ENCODE results near the gene GMDS.

DNA sequence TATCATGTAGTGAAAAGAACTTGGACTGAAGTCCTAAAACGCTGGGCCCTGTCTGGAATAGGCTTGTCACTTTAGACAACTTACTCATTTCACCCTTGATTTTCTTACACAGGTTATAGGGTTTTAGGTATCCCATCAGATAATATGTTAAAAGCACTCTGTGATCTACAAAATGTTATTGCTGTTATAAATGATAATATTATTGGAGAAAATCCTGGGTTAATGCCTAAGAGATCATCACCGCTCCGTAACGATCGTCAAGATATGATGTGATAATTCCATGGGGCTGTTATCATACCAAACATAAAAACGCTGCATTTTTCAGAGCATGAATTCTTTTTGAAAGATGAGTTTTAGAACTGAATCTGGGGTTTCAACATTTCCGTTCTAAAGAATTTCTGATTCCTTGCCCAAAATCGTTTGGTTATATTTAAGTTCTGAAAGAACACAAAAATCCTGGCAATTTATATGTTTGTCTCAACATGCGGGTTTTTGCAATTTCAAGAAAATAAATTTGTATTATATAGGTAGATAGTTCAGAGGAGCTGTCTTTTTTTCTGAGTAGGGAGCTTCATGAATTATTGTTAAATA is 480.9 kb downstream of the GMDS start:
- TF ChIP-seq, protein P1, sequence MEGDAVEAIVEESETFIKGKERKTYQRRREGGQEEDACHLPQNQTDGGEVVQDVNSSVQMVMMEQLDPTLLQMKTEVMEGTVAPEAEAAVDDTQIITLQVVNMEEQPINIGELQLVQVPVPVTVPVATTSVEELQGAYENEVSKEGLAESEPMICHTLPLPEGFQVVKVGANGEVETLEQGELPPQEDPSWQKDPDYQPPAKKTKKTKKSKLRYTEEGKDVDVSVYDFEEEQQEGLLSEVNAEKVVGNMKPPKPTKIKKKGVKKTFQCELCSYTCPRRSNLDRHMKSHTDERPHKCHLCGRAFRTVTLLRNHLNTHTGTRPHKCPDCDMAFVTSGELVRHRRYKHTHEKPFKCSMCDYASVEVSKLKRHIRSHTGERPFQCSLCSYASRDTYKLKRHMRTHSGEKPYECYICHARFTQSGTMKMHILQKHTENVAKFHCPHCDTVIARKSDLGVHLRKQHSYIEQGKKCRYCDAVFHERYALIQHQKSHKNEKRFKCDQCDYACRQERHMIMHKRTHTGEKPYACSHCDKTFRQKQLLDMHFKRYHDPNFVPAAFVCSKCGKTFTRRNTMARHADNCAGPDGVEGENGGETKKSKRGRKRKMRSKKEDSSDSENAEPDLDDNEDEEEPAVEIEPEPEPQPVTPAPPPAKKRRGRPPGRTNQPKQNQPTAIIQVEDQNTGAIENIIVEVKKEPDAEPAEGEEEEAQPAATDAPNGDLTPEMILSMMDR (IDR thresholded peaks at IDR 0.05) = no peak
- no peak for TF ChIP-seq POLR2A (IDR thresholded peaks at IDR 0.05)

Data from Peyer's patch (tissue), 4 donors.